GM13976 (cell line): ENCODE data around the gene CHMP4A.

Experiments
- DNase-seq: peaks from one replicate; pipeline ENCODE4 v3.0.0; 2012; ENCODE audit warnings: low spot score
- in situ Hi-C: fragments of 300-500 bp; cut with MboI; formaldehyde crosslinking; loops from one replicate; pipeline ENCODE4 v1.12.0; 2022; ENCODE audit warnings: low sequenced_read_pairs, mixed read lengths, inconsistent platforms; ENCODE audit not compliant: unreplicated experiment
- TF ChIP-seq, protein P1 (sequence below): IDR thresholded peaks from 2 replicates; pipeline ENCODE4 v1.5.1; 2012; ENCODE audit warnings: borderline replicate concordance, mild to moderate bottlenecking; ENCODE audit not compliant: insufficient read depth; ENCODE audit errors: extremely low read depth, missing control alignments, control extremely low read depth

The CHMP4A gene

DNA sequence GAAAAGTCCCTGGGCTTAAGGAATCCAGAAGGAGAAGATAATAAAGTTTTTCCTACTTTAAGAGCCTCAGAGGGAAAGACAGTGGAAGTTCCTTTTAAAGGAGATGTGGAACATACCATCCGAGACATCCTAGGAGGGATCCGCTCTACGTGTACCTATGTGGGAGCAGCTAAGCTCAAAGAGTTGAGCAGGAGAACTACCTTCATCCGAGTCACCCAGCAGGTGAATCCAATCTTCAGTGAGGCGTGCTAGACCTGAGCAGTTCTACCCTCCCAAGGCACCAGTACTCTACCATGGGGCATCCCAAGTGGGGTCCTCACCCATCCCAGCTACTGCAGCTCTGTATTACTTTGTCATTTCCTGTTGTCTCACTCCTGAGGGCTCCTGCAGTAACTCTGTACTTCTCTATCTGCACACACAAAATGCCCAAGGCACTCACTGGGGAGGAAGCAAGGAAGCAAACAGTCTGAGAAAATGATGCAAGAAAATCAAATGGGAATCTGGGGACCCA is 25.3 kb upstream of the CHMP4A start:
- in situ Hi-C loops, result no loop called here
- TF ChIP-seq, protein P1, sequence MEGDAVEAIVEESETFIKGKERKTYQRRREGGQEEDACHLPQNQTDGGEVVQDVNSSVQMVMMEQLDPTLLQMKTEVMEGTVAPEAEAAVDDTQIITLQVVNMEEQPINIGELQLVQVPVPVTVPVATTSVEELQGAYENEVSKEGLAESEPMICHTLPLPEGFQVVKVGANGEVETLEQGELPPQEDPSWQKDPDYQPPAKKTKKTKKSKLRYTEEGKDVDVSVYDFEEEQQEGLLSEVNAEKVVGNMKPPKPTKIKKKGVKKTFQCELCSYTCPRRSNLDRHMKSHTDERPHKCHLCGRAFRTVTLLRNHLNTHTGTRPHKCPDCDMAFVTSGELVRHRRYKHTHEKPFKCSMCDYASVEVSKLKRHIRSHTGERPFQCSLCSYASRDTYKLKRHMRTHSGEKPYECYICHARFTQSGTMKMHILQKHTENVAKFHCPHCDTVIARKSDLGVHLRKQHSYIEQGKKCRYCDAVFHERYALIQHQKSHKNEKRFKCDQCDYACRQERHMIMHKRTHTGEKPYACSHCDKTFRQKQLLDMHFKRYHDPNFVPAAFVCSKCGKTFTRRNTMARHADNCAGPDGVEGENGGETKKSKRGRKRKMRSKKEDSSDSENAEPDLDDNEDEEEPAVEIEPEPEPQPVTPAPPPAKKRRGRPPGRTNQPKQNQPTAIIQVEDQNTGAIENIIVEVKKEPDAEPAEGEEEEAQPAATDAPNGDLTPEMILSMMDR, result no peak
- no peak for DNase-seq

DNA sequence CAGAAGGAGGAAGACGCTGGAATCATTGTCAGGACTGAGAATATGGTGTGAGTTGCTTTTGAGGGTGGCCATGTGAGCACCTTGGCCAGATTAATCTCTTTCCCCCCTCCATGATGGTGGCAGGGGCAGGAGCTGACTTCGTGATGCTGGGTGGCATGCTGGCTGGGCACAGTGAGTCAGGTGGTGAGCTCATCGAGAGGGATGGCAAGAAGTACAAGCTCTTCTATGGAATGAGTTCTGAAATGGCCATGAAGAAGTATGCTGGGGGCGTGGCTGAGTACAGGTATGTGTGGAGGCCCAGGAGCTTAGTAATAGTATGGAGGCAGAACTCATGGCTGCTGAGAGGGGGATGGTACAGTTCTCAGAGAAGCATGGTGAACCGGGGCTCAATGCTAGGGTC is 24.8 kb upstream of the CHMP4A start:
- in situ Hi-C loops, result no loop called here
- DNase-seq, result no peak
- TF ChIP-seq, protein P1, result no peak

DNA sequence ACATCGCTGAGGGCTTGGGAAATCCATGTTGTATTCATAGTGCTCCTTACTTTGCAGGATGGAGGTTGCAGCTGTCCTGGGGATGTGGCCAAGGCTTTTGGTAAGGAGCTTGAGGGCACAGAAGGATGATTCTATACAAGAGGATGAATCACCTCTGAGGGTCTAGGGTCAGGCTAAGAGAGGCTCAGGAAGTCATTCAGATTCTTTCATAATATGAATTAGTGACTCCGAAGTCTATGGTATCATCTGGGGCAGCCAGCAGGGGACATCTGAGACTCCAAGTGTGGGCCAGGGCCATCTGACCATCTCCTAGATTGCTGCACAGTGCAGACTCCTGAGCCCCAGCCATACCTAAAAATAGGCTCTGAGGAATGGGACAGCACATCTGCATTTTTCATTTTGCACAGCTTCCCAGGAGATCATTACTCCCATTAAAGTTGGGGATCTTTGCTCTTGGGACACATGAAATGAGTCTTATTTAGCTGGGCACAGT is 24.2 kb upstream of the CHMP4A start:
- TF ChIP-seq, protein P1, result no peak
- in situ Hi-C loops, result no loop called here
- DNase-seq, result no peak

DNA sequence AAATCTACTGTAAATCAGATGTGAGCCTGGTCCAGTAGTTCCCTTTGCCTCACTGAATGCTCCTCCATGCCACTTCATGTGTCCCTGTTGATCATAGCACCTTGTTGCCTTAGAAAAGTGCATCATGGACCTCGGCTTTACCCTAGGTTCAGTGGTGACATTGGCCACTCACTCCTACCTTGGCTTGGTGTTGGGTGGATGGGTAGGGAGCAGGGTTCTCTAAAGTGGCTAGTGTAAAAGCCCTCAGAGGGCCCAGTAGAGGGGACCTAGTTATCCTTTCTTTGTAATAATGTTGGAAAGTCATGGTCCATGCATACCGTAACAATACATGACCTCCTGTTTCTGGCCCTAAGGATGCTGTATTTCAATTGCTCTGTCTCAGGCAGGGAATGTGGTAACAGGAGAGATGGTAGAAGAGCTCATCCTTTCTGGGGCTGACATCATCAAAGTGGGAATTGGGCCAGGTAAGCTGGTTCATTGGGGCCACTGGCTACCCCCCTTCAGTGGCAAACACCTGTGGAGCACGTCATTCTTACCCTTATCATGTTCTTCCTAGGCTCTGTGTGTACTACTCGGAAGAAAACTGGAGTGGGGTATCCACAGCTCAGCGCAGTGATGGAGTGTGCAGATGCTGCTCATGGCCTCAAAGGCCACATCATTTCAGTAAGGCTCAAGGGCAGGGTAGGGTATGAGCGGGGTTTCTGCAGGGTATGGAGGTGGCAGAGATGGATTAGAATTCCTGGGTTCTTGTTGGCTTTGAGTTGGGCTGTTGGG is 23.6 kb upstream of the CHMP4A start:
- DNase-seq, result no peak
- in situ Hi-C loops, result no loop called here
- TF ChIP-seq, protein P1, result no peak

DNA sequence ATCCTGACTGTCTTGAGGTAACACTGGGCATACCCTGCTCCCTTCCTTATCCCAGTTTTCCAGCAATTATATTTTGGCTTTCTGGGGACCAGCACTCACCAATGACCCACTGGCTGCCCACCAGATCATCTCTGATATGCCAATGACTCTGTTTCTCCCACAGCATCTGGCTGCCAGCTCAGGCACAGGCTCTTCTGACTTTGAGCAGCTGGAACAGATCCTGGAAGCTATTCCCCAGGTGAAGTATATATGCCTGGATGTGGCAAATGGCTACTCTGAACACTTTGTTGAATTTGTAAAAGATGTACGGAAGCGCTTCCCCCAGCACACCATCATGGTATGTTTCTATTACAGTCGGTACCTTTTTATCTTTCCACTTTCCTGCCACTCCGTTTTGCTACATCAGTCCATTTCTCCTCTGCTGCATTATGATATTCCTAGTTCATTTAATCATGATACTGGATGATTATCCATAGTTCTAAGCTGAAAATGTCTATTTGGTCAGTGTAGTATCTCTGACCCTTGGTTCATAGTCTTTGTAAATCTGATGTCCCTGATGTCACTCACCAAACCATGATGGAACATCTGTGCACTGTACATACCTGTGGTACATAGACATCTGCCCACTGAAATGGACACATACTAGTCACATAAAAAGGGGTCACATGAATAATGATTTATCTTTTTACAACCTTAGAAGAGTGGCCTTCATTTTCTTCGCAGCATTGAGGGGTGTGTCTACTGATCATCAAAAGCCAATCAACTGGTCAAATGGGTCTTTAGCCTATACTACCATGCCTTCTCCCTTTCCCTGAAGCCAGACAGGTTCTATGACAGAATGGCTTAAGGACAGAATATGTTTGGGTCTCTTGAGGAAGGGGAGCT is 22.8 kb upstream of the CHMP4A start:
- in situ Hi-C loops, result no loop called here
- DNase-seq, result no peak
- TF ChIP-seq, protein P1, result no peak
